ENCODE data around the gene TRDMT1. TPM values are rescaled to one million over a fixed set of nuclear protein-coding genes. Genes with fewer than 3 reads are reported as not detected.

The TRDMT1 gene
- total and polyA plus RNA-seq, 4 donors = 2.5 to 25.9 (median 6.5) TPM

- no peak for TF ChIP-seq CTCF (IDR thresholded peaks at IDR 0.05; ENCODE audit: control extremely low read depth, extremely low read depth)
- Histone ChIP-seq H3K4me1 (ENCODE audit: control insufficient read depth in 5 of 5, insufficient read depth in 5 of 5, low read length in 5 of 5) (peaks cover 0 to 23% (median 4%) of the 10 kb centered on the region in 5 donors), H3K9me3 (ENCODE audit: control insufficient read depth in 4 of 4, insufficient read depth in 3 of 4, low read length in 3 of 4) (peaks cover 0 to 4% (median 0%) of the 10 kb centered on the region in 4 donors), H3K27ac (ENCODE audit: low read depth in 1 of 2, low read length in 1 of 2) (peak overlapping the region in 1 of 2 donors; percentile 58), H3K36me3 (ENCODE audit: control insufficient read depth in 4 of 4, insufficient read depth in 4 of 4, low read length in 4 of 4) (peaks cover 0 to 23% (median 2%) of the 10 kb centered on the region in 4 donors), H3K4me3 (no peak overlapping the region), H3K9ac (ENCODE audit: insufficient read depth in 1 of 2, low read length in 2 of 2) (no peak overlapping the region), H3K27me3 (ENCODE audit: control insufficient read depth in 3 of 3, insufficient read depth in 3 of 3, low read length in 2 of 3) (no peaks in the 10 kb centered on the region)
- WGBS, 2 donors = 85 to 87% methylated on average over 8 of the region's 8 CpGs
- ATAC-seq (ENCODE audit: insufficient read depth, low FRiP score) = no peak
- DNase-seq = no peak
Observed at GRCh38 chr10:17226891-17227303, 25.4 kb upstream of the TRDMT1 start.

DNA sequence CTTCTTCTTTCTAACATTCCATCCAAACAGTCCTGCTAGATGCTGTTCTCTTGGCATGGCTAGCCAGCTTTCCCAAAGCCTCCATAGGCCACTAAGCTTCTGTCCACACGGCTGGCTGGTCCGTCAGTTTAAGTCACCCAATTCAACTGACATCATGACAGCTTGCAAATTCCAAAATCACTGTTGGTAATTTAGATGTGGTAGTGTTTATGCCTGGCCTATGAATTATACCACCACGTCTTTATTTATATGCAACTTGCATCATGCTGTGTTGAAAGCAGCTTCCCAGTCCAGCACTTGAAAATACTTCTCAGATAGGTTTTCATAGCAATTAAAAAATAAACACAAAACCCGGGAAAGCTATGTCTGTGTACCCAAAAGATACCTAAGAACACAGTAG is 24.3 kb upstream of the TRDMT1 start:
- Histone ChIP-seq H3K9ac (ENCODE audit: insufficient read depth in 1 of 2, low read length in 2 of 2) (no peak overlapping the region), H3K27me3 (ENCODE audit: control insufficient read depth in 3 of 3, insufficient read depth in 3 of 3, low read length in 2 of 3) (no peaks in the 10 kb centered on the region), H3K4me1 (ENCODE audit: control insufficient read depth in 5 of 5, insufficient read depth in 5 of 5, low read length in 5 of 5) (peaks cover 0 to 13% (median 0%) of the 10 kb centered on the region in 5 donors), H3K36me3 (ENCODE audit: control insufficient read depth in 4 of 4, insufficient read depth in 4 of 4, low read length in 4 of 4) (peaks cover 0 to 14% (median under 1%) of the 10 kb centered on the region in 4 donors), H3K9me3 (ENCODE audit: control insufficient read depth in 4 of 4, insufficient read depth in 3 of 4, low read length in 3 of 4) (peaks cover 0 to 4% (median 0%) of the 10 kb centered on the region in 4 donors), H3K27ac (ENCODE audit: low read depth in 1 of 2, low read length in 1 of 2) (no peak overlapping the region), H3K4me3 (no peak overlapping the region)
- TF ChIP-seq CTCF (IDR thresholded peaks at IDR 0.05; ENCODE audit: control extremely low read depth, extremely low read depth) = no peak
- DNase-seq = no peak
- WGBS, 2 donors = 76 to 84% methylated on average over 4 of the region's 4 CpGs
- no peak for ATAC-seq (ENCODE audit: insufficient read depth, low FRiP score)

- no peak overlapping the region for H3K9ac ChIP-seq (ENCODE audit: insufficient read depth in 1 of 2, low read length in 2 of 2)
Observed at GRCh38 chr10:17222329-17222728, 20.9 kb upstream of the TRDMT1 start.

More at GRCh38 chr10:17222329-17222728, 20.9 kb upstream of the TRDMT1 start:
- no peak overlapping the region for H3K27ac ChIP-seq (ENCODE audit: low read depth in 1 of 2, low read length in 1 of 2)
- ATAC-seq (ENCODE audit: insufficient read depth, low FRiP score) = no peak
- H3K4me1 ChIP-seq (ENCODE audit: control insufficient read depth in 5 of 5, insufficient read depth in 5 of 5, low read length in 5 of 5) = peaks cover 0 to 8% (median 0%) of the 10 kb centered on the region in 5 donors
- no peaks in the 10 kb centered on the region for H3K27me3 ChIP-seq (ENCODE audit: control insufficient read depth in 3 of 3, insufficient read depth in 3 of 3, low read length in 2 of 3)
- no peaks in the 10 kb centered on the region for H3K36me3 ChIP-seq (ENCODE audit: control insufficient read depth in 4 of 4, insufficient read depth in 4 of 4, low read length in 4 of 4)
- no peak overlapping the region for H3K4me3 ChIP-seq
- 68 to 76% methylated on average over 4 of the region's 4 CpGs for WGBS, 2 donors
- no peak for TF ChIP-seq CTCF (IDR thresholded peaks at IDR 0.05; ENCODE audit: control extremely low read depth, extremely low read depth)
- H3K9me3 ChIP-seq (ENCODE audit: control insufficient read depth in 4 of 4, insufficient read depth in 3 of 4, low read length in 3 of 4) = no peaks in the 10 kb centered on the region
- DNase-seq = no peak

All from lung (tissue), 12 donors.